WTC11 (cell line): Measurements from ENCODE around the gene ENGASE. TPM values are rescaled to one million over a fixed set of nuclear protein-coding genes. Genes with fewer than 3 reads are reported as not detected.

Source experiments
- ATAC-seq: fragments of 200-7000 bp; cut with Tn5 transposase; 2 replicates; pipeline ENCODE4 v1.10.0; 2021; ENCODE audit warnings: mild to moderate bottlenecking, moderate library complexity
- CTCF ChIA-PET: fragments of 300-600 bp; sonication (Branson Sonifier 250); formaldehyde crosslinking; loops from one replicate; lab custom pipeline; 2021; ENCODE audit warnings: antibody characterized with exemption; lab: Charles Lee
- POLR2A ChIA-PET: fragments of 350-600 bp; sonication (Branson Sonifier 250); formaldehyde crosslinking; loops from one replicate; lab custom pipeline; 2021; ENCODE audit warnings: antibody characterized with exemption; lab: Charles Lee
- DNase-seq: peaks from one replicate; pipeline ENCODE4 v3.0.0; 2021; ENCODE audit warnings: low spot score
- H3K27ac Mint-ChIP-seq: 2 replicates; pipeline ENCODE4 v1.8.0; 2021; ENCODE audit warnings: mixed read lengths
- H3K27me3 Mint-ChIP-seq: 2 replicates; pipeline ENCODE4 v1.8.0; 2021; ENCODE audit warnings: low read depth, mild to moderate bottlenecking, moderate library complexity, mixed read lengths
- H3K36me3 Mint-ChIP-seq: 2 replicates; pipeline ENCODE4 v1.8.0; 2021; ENCODE audit warnings: mixed read lengths
- H3K4me1 Mint-ChIP-seq: 2 replicates; pipeline ENCODE4 v1.8.0; 2022; ENCODE audit warnings: mixed read lengths
- H3K4me3 Mint-ChIP-seq: 2 replicates; pipeline ENCODE4 v1.8.0; 2021; ENCODE audit warnings: mild to moderate bottlenecking, moderate library complexity, mixed read lengths
- H3K9me3 Mint-ChIP-seq: 2 replicates; pipeline ENCODE4 v1.8.0; 2021; ENCODE audit warnings: mixed read lengths
- CBFB ChIP-seq: sonication (generic); formaldehyde crosslinking; IDR thresholded peaks from 2 replicates; pipeline ENCODE4 v1.8.1; 2022; ENCODE audit warnings: mild to moderate bottlenecking, low read depth, missing genetic modification reagents
- CDX4 ChIP-seq: fragments of 250-450 bp; sonication (Bioruptor Pico); IDR thresholded peaks from 2 replicates; pipeline ENCODE4 v1.9.0; 2021; ENCODE audit warnings: moderate library complexity, mild to moderate bottlenecking, inconsistent platforms, borderline replicate concordance
- E2F1 ChIP-seq: sonication (generic); formaldehyde crosslinking; IDR thresholded peaks from 2 replicates; pipeline ENCODE4 v1.8.0; 2022; ENCODE audit warnings: mild to moderate bottlenecking, missing genetic modification reagents
- ERG ChIP-seq: fragments of 250-450 bp; sonication (Bioruptor Pico); IDR thresholded peaks from 2 replicates; pipeline ENCODE4 v1.8.0; 2021; ENCODE audit warnings: mild to moderate bottlenecking
- ESRRA ChIP-seq: sonication (generic); formaldehyde crosslinking; IDR thresholded peaks from 2 replicates; pipeline ENCODE4 v1.8.1; 2022; ENCODE audit warnings: mild to moderate bottlenecking, missing genetic modification reagents, borderline replicate concordance
- GRHL2 ChIP-seq: fragments of 250-450 bp; sonication (Bioruptor Pico); IDR thresholded peaks from 2 replicates; pipeline ENCODE4 v1.8.0; 2022; ENCODE audit warnings: mild to moderate bottlenecking, moderate library complexity; ENCODE audit not compliant: insufficient replicate concordance, severe bottlenecking
- IRF2 ChIP-seq: sonication (generic); formaldehyde crosslinking; IDR thresholded peaks from 2 replicates; pipeline ENCODE4 v1.8.0; 2022; ENCODE audit warnings: low read depth, missing genetic modification reagents, borderline replicate concordance
- MAX ChIP-seq: sonication (generic); formaldehyde crosslinking; IDR thresholded peaks from 2 replicates; pipeline ENCODE4 v1.8.0; 2022; ENCODE audit warnings: mild to moderate bottlenecking, missing genetic modification reagents
- MLX ChIP-seq: sonication (generic); formaldehyde crosslinking; IDR thresholded peaks from 2 replicates; pipeline ENCODE4 v1.8.1; 2023; ENCODE audit warnings: mild to moderate bottlenecking, missing genetic modification reagents, moderate library complexity
- MYBL2 ChIP-seq: sonication (generic); formaldehyde crosslinking; IDR thresholded peaks from 2 replicates; pipeline ENCODE4 v1.8.1; 2023; ENCODE audit warnings: mild to moderate bottlenecking, moderate library complexity, missing genetic modification reagents
- NFYB ChIP-seq: sonication (generic); formaldehyde crosslinking; conservative IDR thresholded peaks from 2 replicates; pipeline ENCODE4 v1.8.0; 2022; ENCODE audit warnings: low read depth, missing genetic modification reagents
- NR3C1 ChIP-seq: sonication (generic); formaldehyde crosslinking; conservative IDR thresholded peaks from 2 replicates; pipeline ENCODE4 v1.8.1; 2023; ENCODE audit warnings: low read depth, mild to moderate bottlenecking, missing genetic modification reagents
- TEAD1 ChIP-seq: sonication (generic); formaldehyde crosslinking; IDR thresholded peaks from 2 replicates; pipeline ENCODE4 v1.8.0; 2022; ENCODE audit warnings: mild to moderate bottlenecking, missing genetic modification reagents
- TEAD4 ChIP-seq: sonication (generic); formaldehyde crosslinking; IDR thresholded peaks from 2 replicates; pipeline ENCODE4 v1.8.0; 2022; ENCODE audit warnings: mild to moderate bottlenecking, missing genetic modification reagents
- TP53 ChIP-seq: sonication (generic); formaldehyde crosslinking; IDR thresholded peaks from 2 replicates; pipeline ENCODE4 v1.8.1; 2023; ENCODE audit warnings: mild to moderate bottlenecking, missing genetic modification reagents
- ZBTB43 ChIP-seq: sonication (generic); formaldehyde crosslinking; IDR thresholded peaks from 2 replicates; pipeline ENCODE4 v1.8.1; 2023; ENCODE audit warnings: mild to moderate bottlenecking, missing genetic modification reagents
- ZMAT4 ChIP-seq: fragments of 250-450 bp; sonication (Bioruptor Pico); IDR thresholded peaks from 2 replicates; pipeline ENCODE4 v1.9.0; 2021; ENCODE audit warnings: mild to moderate bottlenecking
- ZNF423 ChIP-seq: fragments of 250-450 bp; sonication (Bioruptor Pico); IDR thresholded peaks from 2 replicates; pipeline ENCODE4 v2.1.2; 2022; ENCODE audit warnings: mild to moderate bottlenecking, moderate library complexity
- ZSCAN18 ChIP-seq: fragments of 250-450 bp; sonication (Bioruptor Pico); IDR thresholded peaks from 2 replicates; pipeline ENCODE4 v2.1.2; 2022; ENCODE audit warnings: mild to moderate bottlenecking, moderate library complexity
- total RNA-seq: library from RNA; stranded (reverse); gene quantifications from 3 replicates; pipeline ENCODE4 v1.2.3, GENCODE V29; 2021

The ENGASE gene
- total RNA-seq, 1 experiment from 2014 or later: 41.6 TPM

GRCh38 chr17:79080761-79081290, 6.2 kb downstream of the ENGASE start:
- H3K4me1 Mint-ChIP-seq: peaks cover 1% of the 10 kb centered on the region
- CTCF ChIA-PET: interaction anchor here (3.4 kb wide), 1 partner anchor 311 kb away, joined by 26 read pairs; no protein-coding TSS in a partner anchor
- POLR2A ChIA-PET: no interaction called here
- TF ChIP-seq ESRRA (CRISPR knock-in tag) (no peak), TP53 (CRISPR knock-in tag) (no peak), GRHL2 (CRISPR knock-in tag) (no peak), MAX (CRISPR knock-in tag) (no peak), ZMAT4 (CRISPR knock-in tag) (no peak), ZSCAN18 (CRISPR knock-in tag) (no peak), MLX (CRISPR knock-in tag) (no peak), MYBL2 (CRISPR knock-in tag) (no peak), ERG (CRISPR knock-in tag) (no peak), E2F1 (CRISPR knock-in tag) (no peak), NFYB (no peak), TEAD1 (CRISPR knock-in tag) (no peak), TEAD4 (no peak), IRF2 (CRISPR knock-in tag) (no peak), ZNF423 (CRISPR knock-in tag) (no peak), ZBTB43 (CRISPR knock-in tag) (no peak), CDX4 (CRISPR knock-in tag) (no peak), NR3C1 (no peak), CBFB (CRISPR knock-in tag) (no peak)
- TF ChIP-seq, all 79 proteins: peak for 0
- Mint-ChIP-seq H3K4me3 (no peak overlapping the region), H3K27me3 (peaks cover 5% of the 10 kb centered on the region), H3K36me3 (peaks cover 28% of the 10 kb centered on the region), H3K27ac (no peak overlapping the region), H3K9me3 (no peaks in the 10 kb centered on the region; the same call in 1 of the 2 replicates)
- DNase-seq: no peak
- ATAC-seq: no peak
